ENCODE results near the gene ASCC1.
A peak's percentile ranks its signal among the peaks of the same experiment; 100 is the strongest.
"Not testable (repeated sequence)": the region's sequence is repeated elsewhere in the genome, so short reads cannot be mapped to it uniquely, and the experiment has no call there.

Gene ASCC1

DNA sequence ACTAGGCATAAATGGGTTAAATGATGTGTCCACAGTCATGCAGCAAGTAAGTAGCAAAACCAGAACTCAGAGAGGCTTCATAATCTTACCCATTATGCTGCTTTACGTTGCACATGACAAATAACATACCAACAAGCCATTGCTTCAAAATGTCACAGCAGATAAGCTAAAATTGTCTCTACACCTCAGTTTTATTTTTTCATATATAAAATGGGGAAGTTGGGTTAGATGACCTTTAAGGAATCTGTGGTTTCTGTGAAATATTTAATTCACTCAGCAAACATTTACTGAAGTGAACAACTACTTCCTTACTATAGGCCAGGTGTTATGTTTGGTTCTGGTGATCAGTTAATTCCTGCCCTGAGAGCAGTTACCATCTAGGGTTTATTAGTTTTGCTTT is 2.2 kb upstream of the ASCC1 start:
- DNase-seq = no peak

DNA sequence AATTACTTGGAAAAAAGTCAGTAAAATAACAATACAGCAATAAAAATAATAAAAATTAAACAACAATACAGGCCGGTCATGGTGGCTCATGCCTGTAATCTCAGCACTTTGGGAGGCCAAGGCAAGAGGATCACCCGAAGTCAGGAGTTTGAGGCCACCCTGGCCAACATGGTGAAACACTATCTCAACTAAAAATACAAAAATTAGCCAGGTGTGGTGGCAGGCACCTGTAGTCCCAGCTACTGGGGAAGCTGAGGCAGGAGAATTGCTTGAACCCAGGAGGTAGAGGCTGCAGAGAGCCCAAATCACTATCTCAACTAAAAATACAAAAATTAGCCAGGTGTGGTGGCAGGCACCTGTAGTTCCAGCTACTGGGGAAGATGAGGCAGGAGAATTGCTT is 4.2 kb downstream of the ASCC1 start:
- DNase-seq = not testable (repeated sequence)

DNA sequence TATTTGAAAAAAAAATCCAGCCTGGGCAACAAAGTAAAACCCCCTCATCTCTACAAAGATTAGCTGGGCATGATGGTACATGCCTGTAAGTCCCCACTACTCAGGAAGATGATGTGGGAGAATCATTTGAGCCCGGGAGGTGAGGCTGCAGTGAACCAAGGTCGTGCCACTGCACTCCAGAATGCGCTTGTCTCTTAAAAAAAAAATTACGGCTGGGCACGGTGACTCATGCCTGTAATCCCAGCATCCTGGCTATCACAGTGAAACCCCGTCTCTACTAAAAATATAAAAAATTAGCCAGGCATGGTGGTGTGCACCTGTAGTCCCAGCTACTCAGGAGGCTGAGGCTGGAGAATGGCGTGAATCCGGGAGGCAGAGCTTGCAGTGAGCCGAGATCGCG is 4.7 kb downstream of the ASCC1 start:
- not testable (repeated sequence) for DNase-seq

DNA sequence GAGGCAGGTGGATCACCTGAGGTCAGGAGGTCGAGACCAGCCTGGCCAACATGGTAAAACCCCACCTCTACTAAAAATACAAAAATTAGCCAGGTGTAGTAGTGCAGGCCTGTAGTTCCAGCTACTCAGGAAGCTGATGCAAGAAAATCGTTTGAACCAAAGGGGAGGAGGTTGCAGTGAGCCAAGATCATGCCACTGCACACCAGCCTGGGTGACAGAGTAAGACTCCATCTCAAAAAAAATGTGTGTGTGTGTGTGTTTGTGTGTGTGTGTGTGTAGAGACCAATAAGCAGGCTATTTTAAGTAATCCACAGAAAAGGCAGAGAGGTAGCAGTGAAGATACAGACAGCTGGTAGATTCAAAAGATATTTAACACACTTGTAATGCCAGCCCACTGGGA is 7.5 kb downstream of the ASCC1 start:
- DNase-seq = not testable (repeated sequence)

DNA sequence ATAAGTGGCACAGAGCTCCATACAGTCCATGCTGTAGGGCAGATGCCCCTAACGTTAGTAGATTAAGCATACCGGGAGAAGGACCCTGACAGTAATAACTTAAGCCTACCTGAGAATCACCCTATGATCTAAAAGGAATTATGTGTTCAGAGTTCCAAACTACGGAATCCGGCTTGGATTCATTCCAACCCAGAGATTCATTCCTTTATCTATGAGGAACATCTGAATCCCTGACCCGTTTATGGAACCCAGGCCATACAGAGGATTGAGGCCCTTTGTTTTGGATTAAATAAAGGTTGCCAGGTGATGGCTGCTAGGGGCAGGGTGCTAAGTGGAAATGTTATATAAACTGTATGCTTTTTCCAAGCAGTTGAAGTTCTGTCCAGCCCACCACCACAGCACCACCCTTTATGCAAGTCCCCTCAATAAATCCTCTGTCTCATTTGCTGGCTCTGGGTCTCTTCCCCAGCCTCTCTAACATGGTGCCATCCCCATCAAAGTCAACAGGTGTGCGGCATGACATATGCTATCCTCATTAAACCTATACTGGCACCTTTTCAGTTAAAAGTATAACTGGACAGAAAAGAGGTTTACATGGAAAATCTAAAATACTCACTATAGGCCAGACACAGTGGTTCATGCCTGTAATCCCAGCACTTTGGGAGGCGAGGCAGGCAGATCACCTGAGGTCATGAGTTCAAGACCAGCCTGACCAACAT is 9.4 kb downstream of the ASCC1 start:
- DNase-seq = no peak

DNA sequence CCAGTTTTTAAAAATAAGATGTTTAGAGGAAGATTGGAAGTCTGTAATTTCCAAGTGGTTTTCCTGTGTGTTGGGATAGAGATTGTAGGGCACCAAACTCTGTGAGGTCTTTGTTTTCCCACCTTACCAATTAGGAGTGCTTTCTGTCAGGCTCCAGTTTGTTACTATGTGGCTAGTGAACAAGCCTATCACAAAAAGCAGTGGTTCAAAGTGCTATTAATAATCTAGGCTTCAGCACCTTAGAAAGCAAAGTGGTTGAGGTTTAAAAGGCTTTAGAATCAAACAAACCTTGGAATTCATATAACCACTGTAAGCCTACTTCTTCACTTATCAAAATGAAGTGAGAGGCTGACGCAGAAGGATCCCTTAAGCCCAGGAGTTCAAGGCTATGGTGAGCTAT is 11.4 kb downstream of the ASCC1 start:
- DNase-seq = no peak

DNA sequence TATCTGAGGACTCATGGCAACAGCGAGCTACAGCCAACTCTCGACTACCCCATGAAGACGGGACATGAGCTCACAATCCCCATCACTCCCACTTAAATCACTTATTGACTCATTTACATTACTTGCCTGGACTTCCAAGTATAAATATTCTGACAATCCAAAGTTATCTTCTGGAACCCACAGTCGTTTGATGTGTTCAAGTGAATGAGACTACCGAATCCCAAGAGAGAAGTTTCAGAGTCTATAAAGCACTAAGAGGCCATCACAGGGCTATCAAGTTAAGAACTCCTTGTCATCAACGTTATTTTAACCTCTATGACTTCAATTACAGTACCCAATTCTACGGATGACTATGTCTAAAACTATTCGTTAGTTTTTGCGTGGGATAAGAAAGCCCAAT is 11.8 kb downstream of the ASCC1 start:
- no peak for DNase-seq

DNA sequence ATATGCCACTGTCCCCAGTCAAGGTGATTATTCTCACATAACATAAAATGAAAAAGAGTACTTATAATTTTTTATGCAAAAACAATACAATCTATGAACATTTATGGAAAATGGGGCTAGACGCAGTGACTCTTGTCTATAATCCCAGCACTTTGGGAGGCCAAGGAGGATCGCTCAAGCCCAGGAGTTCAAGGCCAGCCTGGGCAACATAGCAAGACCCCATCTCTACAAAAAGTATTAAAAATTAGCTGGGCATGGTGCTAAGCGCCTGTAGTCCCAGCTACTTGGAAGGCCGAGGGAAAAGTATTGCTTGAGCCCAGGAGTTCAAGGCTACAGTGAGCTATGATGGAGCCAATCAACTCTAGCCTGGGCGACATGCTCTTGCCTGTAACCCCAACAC is 14.8 kb downstream of the ASCC1 start:
- no peak for DNase-seq

DNA sequence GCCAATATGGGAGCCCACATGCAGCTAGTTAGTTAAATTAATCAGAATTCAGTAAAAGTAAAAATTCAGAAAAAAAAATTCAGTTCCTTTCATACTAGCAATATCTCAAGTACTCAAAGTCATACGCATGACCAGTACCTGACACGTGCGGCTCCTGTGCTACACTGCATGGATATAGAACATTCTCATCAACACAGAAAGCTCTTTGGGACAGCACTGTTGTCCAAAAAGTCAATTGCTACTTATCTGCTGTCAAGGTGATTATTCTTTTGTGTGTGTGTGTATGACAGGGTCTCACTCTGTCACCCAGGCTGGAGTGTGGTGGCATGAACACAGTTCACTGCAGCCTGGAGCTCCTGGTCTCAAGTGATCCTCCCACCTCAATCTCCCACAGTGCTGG is 15.2 kb downstream of the ASCC1 start:
- DNase-seq = no peak

DNA sequence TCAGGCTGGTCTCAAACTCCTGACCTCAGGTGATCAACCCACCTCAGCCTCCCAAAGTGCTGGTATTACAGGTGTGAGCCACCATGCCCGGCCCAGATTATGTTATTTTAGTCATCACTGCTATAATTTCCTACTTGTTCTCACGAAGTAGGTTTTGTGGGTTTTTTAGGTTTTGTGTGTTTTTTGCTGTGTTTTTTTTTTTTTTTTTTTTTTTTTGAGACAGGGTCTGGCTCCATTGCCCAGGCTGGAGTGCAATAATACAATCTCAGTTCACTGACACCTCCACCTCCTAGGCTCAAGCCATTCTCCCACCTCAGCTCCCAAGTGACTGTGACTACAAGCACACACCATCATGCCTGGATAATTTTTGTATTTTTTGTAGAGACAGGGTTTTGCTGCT is 21.1 kb downstream of the ASCC1 start:
- DNase-seq = no peak

DNA sequence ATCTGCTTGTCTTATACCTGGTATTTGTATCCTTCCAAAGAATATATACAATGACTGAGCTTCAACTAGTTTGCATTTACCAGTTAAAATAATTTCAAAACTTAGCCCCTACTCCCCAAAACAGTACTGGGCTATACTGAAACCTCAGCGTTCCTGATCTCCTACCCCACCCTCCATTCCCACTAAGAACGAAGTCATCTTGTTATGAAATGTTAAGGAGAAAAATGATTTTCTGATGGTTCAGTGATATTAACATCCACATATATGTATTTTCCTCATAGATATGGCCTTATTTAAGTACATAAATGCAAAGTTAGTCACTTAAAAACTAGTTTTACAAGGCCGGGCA is 29.1 kb downstream of the ASCC1 start:
- no peak for DNase-seq

DNA sequence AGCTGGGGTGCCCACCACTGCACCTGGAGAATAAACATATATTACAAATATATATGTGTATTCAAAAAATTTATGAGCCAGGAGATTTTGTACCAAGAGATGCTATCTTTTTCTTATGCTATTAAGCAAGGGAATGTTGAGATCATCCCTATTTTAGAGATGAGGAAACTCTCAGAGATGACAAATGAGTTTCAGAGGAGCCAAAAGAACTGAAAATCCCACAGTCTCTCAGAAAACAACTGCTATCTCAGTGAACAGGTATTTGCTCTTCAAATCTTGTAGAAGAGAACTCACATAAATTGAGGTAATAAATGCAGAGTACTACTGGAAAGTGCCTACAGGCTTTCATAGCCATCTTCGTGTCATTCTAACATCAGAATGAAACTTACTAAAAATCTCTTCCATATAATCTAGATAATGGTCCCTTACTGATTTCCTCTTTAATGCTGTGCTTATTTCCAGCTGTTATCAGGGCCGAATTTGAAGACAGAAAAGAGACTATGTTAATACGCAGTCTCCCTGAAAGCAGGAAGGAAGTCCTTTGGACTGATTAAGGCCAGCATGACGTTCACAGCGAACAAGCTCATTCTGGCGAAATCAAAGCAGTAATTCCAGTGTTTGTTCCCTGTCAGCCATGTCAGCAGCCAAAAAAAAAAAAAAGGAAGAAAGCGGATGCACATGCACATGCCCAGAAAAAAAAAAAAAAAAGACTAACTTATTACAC is 29.7 kb downstream of the ASCC1 start:
- peak; percentile 17 for DNase-seq

DNA sequence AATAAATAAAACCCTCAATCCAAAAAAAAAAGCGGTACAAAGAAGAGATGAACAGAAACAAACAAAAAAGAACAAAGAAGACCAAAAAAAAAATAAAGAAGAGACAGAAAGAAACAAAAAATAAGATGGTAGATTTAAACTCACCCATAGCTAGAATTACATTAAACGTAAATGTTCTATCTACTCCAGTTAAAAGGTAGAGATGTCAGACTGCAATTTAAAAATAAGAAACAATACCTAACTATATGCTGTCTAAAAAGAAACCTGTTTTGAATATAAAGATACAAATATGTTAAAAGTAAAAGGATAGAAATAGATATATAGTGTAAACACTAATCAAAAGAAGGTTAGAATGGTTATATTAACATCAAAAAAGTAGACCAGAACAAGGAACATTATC is 31.9 kb downstream of the ASCC1 start:
- DNase-seq = no peak

DNA sequence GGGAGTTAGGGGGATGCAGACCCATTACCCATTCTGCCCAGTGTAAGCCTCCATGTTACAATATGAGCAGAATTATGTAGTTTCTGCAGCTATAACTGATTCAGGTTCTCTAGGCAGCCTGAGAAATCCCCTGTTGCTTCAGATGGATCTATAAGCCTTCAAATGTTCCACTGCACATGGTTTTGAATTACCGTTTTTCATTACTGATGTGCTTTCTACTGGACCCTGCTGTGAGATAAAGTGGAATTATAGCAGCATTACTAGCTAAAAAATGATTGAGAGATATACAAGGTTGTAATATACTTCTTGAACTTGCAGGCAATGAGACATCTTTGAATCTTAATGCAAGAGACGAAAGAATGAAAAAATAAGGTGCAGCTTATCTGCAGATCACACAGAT is 38.6 kb downstream of the ASCC1 start:
- no peak for DNase-seq

DNA sequence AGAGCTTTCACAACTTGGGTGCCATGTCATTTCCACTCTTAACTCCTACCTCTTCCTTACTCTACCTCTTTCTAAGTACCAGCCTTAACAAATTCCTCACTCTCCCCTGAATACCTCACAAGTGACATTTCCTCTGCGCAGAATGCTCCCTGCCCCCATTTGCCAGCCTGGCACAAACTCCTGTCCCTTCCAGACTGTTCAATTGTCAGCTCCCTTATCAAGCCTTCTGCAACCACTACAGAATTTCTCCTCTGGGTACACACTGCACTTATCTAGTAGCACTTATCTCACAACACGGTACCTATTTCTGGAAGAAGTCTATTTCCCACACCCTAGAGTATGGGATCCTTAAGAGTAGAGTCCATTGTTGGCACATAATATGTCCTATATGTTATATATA is 39.4 kb downstream of the ASCC1 start:
- DNase-seq = no peak

DNA sequence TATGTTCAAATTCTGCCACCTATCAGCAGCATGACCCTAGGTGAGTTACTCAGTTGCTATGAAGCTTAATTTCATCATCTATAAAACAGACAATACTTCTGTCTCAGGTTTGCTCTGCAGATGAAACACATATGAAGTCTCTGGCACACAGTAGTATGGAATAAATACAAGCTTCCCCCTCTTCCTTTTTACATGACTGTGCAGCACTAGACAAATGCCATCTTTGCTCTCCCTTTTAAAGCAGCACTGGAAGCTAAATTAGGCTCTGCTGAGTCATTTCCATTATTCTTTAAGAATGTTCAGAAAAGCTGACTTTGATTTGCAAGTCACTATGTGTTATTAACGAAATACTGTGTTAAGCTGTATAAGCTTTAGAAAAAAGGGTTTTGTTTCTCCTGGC is 40.9 kb downstream of the ASCC1 start:
- DNase-seq = no peak

DNA sequence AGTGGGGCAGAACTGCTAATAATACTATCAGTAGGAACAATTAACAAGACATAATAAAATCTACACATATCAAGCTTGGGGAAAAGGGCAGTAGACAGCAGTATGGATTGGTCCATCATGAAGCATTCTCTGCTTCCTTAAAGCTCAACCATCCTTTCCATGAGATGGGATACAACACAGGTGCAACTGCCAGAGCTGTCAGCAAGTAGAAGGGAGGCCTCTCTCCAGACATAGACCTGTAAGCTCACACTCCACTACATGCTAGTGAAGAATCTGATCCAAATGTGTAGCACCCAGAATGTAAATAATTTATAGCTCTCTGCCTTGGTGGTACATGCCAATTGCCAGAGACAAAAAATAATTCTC is 41.8 kb downstream of the ASCC1 start:
- no peak for DNase-seq

DNA sequence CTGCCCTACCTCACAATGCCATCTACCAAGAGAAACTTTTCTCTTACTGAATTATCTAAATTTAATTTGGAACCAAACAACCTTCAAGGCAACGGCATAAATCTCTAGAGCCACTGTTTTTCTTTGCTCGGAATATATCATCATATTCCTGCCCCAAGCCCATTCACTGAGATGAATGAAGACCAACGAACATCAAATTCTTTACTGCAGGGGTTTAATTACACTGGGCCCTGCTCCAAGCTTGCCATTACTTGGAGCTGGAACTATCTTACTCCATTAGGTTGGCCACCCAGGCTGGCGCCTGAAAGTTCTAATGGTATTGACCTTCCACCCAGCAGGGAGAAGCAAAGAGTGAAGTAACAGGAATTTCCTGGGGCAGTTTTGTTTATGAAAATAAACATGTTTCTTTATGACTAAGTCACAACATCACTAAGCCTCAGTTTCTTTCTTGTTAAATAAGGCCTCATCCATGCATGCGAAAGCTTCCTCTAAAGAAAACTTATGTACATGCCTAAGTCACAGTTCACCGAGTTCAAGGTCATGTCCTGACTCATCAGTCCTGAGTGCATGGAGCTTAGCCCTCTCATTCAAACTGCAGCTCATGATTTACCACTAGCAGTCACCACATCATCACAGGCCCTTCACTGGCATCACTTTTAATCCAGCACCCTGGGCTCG is 42.3 kb downstream of the ASCC1 start:
- peak; percentile 2 for DNase-seq

DNA sequence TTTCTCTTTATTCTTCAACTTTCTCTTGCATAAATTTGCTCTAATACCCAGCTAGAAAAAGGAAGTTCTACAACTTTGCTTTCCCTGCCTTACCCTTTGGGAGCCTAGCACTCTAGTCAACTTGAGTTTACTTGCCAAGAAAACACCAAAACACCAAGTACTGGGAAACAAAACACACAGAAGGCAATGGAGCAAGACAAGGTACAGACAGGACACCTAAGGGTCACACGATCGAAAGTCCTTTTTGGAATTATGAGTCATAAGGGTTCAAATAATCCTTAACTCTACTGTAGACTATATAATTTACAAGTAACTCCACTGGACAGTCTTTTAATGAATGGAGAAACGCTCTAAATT is 42.8 kb downstream of the ASCC1 start:
- no peak for DNase-seq

DNA sequence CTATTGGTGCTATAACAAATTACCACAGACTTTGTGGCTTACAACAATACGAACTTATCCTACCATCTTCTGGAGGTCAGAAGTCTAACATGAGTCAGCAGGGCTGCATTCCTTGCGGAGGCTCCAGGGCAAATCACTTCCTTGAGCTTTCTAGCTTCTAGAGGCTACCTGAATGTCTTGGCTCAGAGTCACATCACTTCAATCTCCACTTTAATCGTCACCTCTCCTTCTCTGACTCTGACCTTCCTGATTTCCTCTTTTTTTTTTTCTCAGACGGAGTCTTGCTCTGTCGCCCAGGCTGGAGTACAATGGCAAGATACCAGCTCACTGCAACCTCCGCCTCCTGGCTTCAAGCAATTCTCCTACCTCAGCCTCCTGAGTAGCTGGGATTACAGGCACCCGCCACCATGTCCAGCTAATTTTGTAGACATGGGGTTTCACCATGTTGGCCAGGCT is 44.9 kb downstream of the ASCC1 start:
- no peak for DNase-seq

DNA sequence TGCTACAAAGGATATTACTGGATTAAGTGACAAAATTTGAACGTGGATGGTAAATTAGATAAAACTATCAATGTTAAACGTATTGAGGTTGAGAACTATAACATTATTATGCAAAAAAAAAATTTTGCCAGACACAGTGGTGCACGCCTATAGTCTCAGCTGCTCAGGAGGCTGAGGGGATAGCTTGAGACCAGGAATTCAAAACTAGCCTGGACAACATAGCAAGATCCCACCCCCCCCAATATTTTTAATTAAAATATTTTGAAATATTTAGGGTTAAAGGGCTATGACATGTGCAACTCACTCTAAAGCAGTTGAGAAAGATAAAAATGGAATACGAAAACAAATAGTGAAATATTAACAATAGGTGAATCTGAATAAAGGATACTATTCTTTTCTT is 45.3 kb downstream of the ASCC1 start:
- DNase-seq = no peak

DNA sequence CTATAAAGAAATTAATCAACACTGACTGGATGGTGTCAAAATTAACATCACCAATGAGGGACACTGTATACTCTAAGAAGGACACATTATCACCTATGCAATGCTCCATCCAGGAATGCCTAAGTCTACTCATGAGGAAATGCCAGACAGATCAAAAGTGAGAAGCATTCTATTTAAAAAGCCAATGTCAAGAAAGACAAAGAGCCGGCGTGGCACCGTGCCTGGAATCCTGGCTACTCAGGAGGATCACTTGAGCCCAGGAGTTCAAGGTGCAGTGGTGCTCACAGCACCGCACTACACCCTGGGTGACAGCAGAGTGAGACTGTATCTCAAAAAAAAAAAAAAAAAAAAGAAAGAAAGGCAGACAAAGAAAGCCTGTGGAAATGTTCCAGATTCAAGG is 45.8 kb downstream of the ASCC1 start:
- no peak for DNase-seq

DNA sequence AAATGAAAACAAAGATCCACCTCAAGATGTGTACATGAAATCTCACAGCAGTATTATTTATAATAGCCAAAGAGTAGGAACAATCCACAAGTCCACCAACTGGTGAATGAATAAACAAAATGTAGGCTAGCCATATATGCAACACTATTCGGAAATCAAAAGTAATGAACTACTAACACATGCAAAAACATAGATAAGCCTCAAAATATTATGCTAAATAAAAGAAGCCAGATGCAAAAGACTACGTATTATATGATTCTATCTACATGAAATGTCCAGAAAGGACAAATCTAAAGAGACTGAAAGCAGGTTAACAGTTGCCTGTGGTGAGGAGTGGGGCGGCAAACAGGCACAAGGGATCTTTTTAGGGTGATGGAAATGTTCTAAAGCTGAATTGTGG is 49.0 kb downstream of the ASCC1 start:
- no peak for DNase-seq

DNA sequence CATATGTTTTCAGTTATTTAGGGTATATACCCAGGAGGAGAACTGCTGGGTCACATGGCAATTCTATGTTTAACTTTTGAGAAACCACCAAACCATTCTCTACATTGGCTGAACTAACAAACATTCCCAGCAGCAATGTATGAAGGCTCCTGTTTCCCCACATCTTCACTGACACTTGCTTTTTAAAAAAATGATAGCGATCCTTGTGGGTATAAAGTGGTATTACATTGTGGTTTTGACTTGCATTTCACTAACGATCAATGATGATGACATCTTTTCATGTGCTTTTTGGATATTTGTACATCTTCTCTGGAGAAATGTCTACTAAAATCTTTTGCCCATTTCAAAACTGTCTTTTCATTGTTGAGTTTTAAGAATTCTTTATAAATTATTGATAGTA is 51.5 kb downstream of the ASCC1 start:
- no peak for DNase-seq

DNA sequence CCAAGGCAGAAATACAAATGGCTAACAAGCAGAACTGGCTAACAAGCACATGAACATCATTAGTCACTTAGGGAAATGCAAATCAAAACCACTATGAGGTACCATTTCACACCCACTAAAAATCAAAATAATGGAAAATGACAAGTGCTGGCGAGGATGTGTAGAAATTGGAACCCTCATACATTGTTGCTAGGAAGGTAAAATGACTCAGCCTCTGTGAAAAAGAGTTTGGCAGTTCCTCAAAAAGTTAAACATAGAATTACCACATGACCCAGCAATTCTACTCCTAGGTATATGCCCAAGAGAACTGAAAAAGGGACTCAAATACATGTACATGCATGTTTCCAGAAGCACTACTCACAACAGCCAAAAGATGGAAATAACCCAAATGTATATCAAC is 53.1 kb downstream of the ASCC1 start:
- DNase-seq = no peak
